KBM-7 (cell line): ENCODE measurements around the gene SORL1.

Source experiments
- DNase-seq: peaks from one replicate; pipeline ENCODE4 v3.0.0-alpha.2; 2015
- in situ Hi-C: fragments of 300-500 bp; cut with MboI; formaldehyde crosslinking; loops from 2 replicates; pipeline ENCODE4 v1.14.3; 2020; ENCODE audit warnings: low sequenced_read_pairs, low pct_unique_long_range_greater_than_20kb, mixed read lengths

SORL1 gene

DNA sequence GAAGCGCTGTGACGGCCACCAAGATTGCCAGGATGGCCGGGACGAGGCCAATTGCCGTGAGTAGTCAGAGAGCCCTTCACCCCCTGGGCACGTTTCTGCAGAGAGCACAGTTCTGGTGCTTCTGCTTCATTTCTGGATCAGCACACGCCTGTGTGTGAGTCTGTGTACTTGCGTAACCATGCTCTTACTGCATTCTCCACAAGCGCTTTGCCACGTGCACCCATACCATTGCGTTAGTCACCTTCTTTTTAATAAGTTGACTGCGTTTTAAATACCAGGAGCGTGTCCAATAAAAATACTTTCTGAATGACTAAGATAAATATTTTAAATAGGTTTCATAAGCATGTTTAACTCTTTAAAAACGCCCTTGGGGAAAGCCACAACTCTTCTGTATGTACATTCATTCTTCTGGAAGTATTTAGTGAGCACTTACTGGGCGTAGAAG, 143.6 kb downstream of the SORL1 start:
- DNase-seq, result no peak
- in situ Hi-C loops, result no loop called here

GRCh38 chr11:121596195-121597155, 144.4 kb downstream of the SORL1 start:
- in situ Hi-C loops, result no loop called here
- DNase-seq, result no peak

DNA sequence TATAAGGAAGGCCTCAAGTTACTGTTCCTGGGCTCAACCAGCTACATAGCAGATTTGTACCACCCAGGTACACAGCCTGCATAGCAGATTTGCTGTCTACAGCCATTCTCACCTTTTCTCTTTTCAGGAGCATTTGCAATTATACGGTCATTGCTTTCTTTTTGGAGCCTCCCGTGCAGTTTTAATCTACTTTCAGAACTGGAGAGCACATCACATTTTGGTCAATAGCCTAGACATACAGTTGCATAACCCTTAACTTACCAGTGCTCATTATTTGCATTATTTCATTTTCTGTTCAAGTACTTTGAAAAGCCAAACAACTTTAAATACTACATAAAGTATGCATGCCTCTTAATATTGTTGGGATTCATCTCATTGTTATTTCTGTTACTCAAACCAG, 151.2 kb downstream of the SORL1 start:
- in situ Hi-C loops, result no loop called here
- DNase-seq, result no peak

DNA sequence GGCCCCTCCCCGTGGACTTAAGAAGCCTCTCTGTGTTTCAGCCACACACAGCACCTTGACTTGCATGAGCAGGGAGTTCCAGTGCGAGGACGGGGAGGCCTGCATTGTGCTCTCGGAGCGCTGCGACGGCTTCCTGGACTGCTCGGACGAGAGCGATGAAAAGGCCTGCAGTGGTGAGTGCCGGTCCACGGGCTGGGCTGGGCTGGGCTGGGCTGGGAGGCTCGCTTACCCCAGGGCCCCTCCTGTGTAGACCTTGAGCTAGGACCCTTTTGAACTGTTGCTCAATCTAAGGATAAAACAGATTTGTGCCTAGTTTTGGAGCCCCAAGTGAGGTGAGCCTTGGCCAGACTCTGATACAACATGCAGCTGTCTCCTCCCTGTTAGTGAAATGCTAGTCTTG, 152.0 kb downstream of the SORL1 start:
- in situ Hi-C loops, result no loop called here
- no peak for DNase-seq

DNA sequence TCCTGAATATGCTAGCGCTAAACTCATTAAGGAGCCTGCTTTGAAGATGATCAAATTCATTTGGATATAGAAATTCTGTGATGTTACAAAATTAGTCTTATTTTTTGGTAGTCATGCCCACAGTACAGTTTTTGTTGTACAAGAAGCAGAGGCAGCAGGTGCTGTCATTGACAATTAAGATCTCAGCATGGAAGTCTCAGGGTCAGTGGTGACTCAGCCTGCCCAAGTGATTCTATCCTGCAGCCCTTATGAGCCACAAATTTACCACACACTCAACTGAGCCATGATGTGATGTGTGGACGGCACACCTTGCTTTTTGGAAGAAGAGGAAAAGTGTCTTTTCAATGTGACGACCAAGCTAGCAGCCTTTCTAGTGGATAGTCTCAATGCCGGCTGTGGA, 154.2 kb downstream of the SORL1 start:
- no peak for DNase-seq
- in situ Hi-C loops, result no loop called here

- in situ Hi-C loops, result no loop called here
Observed at GRCh38 chr11:121607341-121607740, 155.2 kb downstream of the SORL1 start.

DNA sequence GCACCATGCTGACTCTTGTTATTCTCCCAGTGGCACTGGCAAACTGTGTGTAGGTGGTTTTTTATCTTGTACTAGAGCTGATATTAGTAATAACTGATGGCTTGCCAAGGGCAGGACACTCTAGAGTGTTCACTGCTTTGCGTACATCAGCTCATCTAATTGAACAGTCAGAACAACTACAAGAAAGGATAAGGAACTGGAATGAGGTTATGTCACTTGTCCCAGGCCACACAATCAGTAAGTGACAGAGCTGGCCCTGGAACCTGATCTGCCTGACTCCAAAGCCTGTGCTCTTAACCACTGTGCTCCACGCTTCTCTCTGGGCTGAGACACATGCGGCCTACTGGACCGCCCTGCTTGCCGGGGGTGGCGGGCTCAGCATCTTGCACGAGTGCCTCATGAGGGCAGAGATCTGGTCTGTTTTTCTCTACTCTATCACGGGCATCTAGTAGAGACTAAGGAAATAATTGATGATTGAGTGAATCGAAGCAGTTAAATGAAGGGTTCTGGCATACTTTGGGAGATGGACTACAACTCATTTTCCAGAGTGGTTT, 156.5 kb downstream of the SORL1 start:
- DNase-seq, result no peak
- in situ Hi-C loops, result no loop called here

More at GRCh38 chr11:121607341-121607740, 155.2 kb downstream of the SORL1 start:
- DNase-seq, result no peak

DNA sequence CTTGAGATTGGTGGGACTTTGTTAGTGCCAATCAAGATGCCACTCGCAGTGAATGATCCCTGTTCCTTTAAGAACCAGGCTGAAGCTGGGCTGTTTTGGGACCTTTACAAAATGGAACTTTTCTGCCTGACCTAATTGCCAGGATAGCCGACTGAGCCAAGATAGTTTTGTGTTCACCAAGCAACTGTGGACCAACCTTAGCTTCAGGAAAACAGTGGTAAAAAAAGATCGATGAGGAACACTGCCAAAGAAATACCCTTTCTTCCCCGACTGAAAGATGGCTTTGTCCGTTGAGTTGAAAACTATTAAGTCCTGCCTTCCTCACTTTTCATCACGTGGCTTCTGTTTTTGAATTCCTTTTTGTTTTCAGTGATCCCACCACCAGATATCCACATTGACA, 158.6 kb downstream of the SORL1 start:
- DNase-seq, result no peak
- in situ Hi-C loops, result no loop called here

- in situ Hi-C loops, result no loop called here
Observed at GRCh38 chr11:121611242-121611641, 159.1 kb downstream of the SORL1 start.

DNA sequence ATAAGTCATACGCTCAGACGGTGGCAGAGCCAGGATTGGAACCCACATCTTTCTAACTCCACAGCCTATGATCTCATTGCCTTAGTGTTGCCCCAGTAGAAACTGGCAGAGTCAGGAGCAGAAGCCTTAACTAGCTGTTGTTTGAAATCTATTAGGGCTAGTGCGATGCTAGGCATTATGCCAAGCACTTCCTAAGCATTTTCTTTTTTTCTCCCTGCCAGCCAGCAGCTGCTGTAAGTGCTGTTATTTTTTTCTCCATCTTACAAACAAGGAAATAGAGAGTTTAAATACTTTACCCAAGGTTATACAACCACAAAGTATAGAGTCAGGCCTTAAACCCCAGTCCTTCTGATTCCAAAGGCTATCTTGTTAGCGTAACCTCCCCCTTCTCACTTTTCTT, 161.6 kb downstream of the SORL1 start:
- no peak for DNase-seq
- in situ Hi-C loops, result no loop called here

More at GRCh38 chr11:121611242-121611641, 159.1 kb downstream of the SORL1 start:
- no peak for DNase-seq

DNA sequence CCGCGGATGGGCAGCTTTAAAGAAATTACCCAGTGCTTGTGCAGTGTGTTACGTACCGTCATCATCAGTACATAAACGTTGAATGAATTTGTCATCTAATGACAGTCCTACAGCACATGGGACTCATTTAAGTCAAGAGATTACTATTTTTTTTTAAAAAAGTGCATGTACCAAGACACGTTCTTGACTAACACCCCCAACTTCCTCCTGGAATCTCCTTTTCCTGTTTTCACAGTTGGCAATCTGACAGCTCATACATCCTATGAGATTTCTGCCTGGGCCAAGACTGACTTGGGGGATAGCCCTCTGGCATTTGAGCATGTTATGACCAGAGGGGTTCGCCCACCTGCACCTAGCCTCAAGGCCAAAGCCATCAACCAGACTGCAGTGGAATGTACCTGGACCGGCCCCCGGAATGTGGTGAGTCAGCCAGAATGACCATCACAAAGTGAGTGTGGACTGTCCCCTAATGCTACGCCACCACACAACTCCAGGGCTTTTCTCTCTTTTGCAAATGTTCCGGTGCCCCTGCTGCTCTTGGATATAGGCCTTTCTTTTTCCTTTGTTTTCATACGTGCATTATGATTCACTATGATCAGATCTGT, 162.6 kb downstream of the SORL1 start:
- in situ Hi-C loops, result no loop called here
- no peak for DNase-seq

- DNase-seq, result no peak
- in situ Hi-C loops, result no loop called here
Observed at GRCh38 chr11:121615501-121615900, 163.4 kb downstream of the SORL1 start.

GRCh38 chr11:121618516-121618915, 166.4 kb downstream of the SORL1 start:
- DNase-seq, result no peak
- in situ Hi-C loops, result no loop called here

DNA sequence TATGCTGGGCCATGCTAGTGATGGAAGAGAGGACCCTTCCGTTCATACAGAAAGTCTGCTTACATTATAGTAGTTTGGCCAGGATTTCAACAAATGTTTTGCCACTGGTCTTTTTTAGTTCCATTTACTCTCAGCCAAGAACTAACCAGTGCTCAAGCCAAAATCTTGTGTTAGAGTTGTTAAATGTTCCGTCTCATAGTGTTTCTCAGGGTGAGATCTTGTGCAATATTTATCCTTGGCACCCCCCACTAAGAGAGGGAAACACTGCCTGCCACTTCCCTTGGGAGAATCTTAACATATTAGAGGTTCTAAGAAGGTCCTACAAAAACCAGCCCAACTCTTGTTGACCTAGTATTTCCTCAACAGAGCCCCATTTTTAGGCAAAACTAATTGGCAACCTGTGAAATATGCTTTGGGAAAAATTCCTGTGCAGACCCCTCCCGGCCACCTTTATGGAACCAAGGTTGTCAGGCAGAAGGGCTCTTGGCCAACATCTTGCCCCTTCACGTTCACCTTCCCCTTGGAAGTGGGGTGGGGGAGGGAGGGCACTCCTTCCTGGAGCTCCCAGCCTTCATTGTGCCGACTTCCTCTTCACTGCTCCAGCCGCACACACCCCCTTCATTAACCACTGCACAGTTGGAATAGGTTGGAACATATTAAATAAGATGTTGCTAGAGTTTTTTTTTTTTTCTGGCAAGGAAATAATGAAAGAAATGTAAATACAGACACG, 173.8 kb downstream of the SORL1 start:
- no peak for DNase-seq
- in situ Hi-C loops, result no loop called here

DNA sequence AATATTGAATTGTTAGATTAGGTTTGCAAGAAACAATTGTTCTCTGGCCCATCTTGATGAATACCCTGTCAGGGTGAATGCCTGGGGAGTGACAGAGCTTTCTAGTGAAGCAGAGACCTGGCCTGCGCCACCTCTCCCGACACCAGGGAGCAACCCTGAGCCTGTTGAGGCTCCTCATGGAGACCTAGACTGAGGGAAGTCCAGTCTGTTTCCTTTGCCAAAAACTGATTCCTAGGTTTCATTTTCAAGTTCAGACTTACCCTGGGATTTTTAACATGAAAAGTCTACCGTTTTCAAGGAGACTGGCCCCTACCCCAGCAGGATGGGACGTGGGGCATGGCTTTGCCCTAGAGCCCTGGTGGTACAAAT, 174.4 kb downstream of the SORL1 start:
- DNase-seq, result no peak
- in situ Hi-C loops, result no loop called here

DNA sequence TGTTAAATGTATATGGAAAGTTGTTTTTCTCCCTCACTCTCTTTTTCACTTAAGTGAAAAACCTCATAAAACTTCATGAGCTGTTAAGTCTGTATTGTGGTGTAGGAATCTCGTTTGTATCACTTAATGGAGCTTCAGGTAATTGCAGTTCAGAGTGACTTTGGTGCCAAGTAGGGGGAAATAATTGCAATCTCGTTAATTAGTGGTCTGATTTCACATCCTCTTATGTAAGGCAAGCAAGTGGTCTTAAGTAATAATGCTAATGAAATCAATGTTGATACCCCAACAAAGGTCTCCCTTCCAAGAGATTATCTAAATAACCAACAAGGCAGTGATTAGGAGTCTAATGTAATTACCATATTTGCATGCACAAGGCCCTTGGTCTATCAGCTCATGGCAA, 174.9 kb downstream of the SORL1 start:
- in situ Hi-C loops, result no loop called here
- no peak for DNase-seq

- in situ Hi-C loops, result no loop called here
- no peak for DNase-seq
Observed at GRCh38 chr11:121630041-121630440, 177.9 kb downstream of the SORL1 start.

GRCh38 chr11:121631456-121631855, 179.3 kb downstream of the SORL1 start:
- no peak for DNase-seq
- in situ Hi-C loops, result no loop called here

DNA sequence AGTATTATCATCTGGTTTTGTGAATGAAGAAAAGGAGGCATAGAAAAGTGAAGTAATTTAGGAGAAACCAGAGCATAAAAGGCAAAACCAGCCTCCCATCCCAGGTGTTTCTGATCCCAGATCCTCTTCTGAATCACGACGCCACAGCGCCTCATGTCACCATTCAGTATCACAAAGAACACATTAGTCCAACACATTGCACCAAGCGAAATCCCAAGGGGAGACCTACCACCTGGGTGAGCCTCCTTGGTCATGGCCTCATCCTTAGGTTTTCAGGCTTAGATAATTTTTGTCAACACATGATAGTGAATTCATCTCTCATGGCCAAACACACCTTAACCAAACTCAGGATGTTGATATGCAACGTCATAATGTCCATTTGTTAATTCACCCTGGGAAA, 182.2 kb downstream of the SORL1 start:
- in situ Hi-C loops, result no loop called here
- DNase-seq, result no peak

DNA sequence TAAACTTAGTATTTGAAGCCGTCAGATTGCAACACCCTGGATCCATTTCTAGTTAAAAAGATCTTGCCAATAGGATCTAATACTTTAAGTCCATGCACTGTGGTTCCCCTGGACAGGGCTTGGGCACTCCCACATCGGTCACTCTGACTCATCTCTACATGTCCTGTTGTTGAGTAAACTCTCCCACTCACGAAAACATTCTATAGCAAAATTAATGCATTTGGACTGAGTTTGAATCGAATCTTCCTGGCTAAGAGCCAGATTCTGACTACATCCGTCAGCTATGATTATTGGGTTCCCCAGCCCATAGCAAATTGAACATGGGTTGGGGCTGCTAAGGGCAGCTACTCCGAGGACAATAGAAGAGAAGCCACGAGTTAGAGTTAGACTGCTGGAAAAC, 182.8 kb downstream of the SORL1 start:
- in situ Hi-C loops, result no loop called here

More for the DNA sequence above, 182.8 kb downstream of the SORL1 start:
- DNase-seq, result no peak
